Choroid plexus epithelial cell (primary cell): Measurements from ENCODE around the gene EXOSC5.

Experiments used
- DNase-seq: peaks from one replicate; pipeline ENCODE4 v3.0.0-alpha.2; 2010; ENCODE audit warnings: low read depth
- H3K4me3 ChIP-seq: 2 replicates; pipeline ENCODE4 v1.5.1; 2011; ENCODE audit warnings: low read depth, mild to moderate bottlenecking, control low read depth, low read length, moderate library complexity
- TF ChIP-seq, protein P1 (sequence below): conservative IDR thresholded peaks from 2 replicates; pipeline ENCODE4 v1.5.1; 2011; ENCODE audit warnings: low read depth, mild to moderate bottlenecking, control low read depth, inconsistent platforms, low read length, moderate library complexity

EXOSC5 gene

GRCh38 chr19:41430922-41431321 is 33.8 kb upstream of the EXOSC5 start:
- no peak overlapping the region for H3K4me3 ChIP-seq

GRCh38 chr19:41428481-41428859 is 31.3 kb upstream of the EXOSC5 start:
- H3K4me3 ChIP-seq: no peak overlapping the region

More at GRCh38 chr19:41430922-41431321, 33.8 kb upstream of the EXOSC5 start:
- DNase-seq: no peak
- TF ChIP-seq, protein P1, sequence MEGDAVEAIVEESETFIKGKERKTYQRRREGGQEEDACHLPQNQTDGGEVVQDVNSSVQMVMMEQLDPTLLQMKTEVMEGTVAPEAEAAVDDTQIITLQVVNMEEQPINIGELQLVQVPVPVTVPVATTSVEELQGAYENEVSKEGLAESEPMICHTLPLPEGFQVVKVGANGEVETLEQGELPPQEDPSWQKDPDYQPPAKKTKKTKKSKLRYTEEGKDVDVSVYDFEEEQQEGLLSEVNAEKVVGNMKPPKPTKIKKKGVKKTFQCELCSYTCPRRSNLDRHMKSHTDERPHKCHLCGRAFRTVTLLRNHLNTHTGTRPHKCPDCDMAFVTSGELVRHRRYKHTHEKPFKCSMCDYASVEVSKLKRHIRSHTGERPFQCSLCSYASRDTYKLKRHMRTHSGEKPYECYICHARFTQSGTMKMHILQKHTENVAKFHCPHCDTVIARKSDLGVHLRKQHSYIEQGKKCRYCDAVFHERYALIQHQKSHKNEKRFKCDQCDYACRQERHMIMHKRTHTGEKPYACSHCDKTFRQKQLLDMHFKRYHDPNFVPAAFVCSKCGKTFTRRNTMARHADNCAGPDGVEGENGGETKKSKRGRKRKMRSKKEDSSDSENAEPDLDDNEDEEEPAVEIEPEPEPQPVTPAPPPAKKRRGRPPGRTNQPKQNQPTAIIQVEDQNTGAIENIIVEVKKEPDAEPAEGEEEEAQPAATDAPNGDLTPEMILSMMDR: no peak

GRCh38 chr19:41427647-41428480 is 30.7 kb upstream of the EXOSC5 start:
- TF ChIP-seq, protein P1: no peak
- H3K4me3 ChIP-seq: peak overlapping the region; percentile 51
- peak; percentile 22 for DNase-seq

More at GRCh38 chr19:41428481-41428859, 31.3 kb upstream of the EXOSC5 start:
- no peak for DNase-seq
- TF ChIP-seq, protein P1: no peak

DNA sequence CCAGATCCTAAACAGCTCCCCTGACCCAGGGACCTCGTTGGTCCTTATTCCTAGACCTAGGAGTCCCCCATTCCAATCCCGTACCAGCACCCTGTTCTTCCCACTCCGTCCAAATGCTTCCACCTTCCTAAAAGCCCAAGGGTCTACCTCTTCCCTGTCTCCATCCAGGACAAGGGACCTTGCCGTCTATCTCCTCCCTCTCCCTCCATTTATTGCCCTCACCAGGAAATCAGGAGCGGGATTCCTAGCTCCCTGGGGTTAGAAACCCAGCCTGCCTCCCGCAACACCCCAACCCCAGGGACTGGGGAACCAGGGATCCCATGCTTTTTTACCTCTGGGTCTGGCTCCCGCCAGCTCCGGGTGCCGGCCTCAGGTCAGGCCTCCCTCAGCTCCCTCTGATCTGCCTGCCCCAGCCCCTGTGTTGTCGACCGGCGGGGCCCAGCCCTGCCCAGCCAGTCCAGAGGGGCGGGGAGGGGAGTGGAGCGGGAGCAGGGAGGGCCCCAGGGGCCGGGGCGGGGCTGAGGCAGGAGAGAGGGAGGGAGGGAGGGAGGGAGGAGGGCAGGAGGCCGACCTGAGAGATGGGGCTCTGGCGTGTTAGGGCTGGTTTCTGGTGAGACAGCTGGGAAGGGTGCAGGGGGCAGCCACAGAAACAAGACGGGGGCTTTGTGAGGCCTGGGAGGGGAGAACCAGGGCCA is 29.9 kb upstream of the EXOSC5 start, which contains the start of gene B3GNT8:
TSS of gene B3GNT8 (minus strand) at position 423 of the 695 bp plus-strand sequence. CDS start 596 bp downstream, outside the sequence.
- TF ChIP-seq, protein P1: no peak
- DNase-seq: peak; percentile 70
- peak within 1 kb of the TSS; percentile 51 for H3K4me3 ChIP-seq

GRCh38 chr19:41426116-41426841 is 29.1 kb upstream of the EXOSC5 start:
- TF ChIP-seq, protein P1: no peak
- H3K4me3 ChIP-seq: no peak overlapping the region
- no peak for DNase-seq

GRCh38 chr19:41425174-41426115 is 28.3 kb upstream of the EXOSC5 start:
- TF ChIP-seq, protein P1: no peak
- DNase-seq: no peak
- no peak overlapping the region for H3K4me3 ChIP-seq
